ENCODE results near the gene NCBP2.

DNA sequence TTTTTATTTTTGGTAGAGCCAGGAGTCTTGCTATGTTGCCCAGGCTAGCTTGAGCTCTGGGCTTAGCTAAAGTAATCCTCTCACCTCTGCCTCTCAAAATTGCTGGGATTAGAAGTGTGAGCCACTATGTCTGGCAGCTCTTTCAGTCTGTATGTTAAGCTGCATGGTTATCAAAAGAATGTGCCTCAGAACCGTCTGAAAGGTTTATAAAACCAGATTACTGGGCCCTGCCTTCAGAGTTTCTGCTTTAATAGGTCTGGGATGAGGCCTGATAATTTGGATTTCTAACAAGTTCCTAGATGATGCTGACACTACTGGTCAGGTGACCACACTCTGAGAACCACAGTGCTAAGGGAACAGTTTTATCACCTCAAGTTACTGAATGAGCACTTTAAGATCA is 40.0 kb downstream of the NCBP2 start:
- TF ChIP-seq, protein P1, sequence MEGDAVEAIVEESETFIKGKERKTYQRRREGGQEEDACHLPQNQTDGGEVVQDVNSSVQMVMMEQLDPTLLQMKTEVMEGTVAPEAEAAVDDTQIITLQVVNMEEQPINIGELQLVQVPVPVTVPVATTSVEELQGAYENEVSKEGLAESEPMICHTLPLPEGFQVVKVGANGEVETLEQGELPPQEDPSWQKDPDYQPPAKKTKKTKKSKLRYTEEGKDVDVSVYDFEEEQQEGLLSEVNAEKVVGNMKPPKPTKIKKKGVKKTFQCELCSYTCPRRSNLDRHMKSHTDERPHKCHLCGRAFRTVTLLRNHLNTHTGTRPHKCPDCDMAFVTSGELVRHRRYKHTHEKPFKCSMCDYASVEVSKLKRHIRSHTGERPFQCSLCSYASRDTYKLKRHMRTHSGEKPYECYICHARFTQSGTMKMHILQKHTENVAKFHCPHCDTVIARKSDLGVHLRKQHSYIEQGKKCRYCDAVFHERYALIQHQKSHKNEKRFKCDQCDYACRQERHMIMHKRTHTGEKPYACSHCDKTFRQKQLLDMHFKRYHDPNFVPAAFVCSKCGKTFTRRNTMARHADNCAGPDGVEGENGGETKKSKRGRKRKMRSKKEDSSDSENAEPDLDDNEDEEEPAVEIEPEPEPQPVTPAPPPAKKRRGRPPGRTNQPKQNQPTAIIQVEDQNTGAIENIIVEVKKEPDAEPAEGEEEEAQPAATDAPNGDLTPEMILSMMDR (IDR thresholded peaks at IDR 0.05): no peak
- TF ChIP-seq EZH2 (IDR thresholded peaks at IDR 0.05) (no peak), EZH2phosphoT487 (IDR thresholded peaks at IDR 0.05) (no peak)

Data from neural progenitor cell (in vitro differentiated cells).